HCT116 (cell line): ENCODE data around the gene FTCD. TPM values are rescaled to one million over a fixed set of nuclear protein-coding genes. Genes with fewer than 3 reads are reported as not detected.

ENCODE experiments used
- ATAC-seq: fragments of 200-7000 bp; cut with Tn5 transposase; 2 replicates; pipeline ENCODE4 v1.9.1; 2020; ENCODE audit warnings: mild to moderate bottlenecking, moderate library complexity
- BruUV-seq: library from RNA; stranded (reverse); fragments of 400-500 nt; replicated peaks from 2 replicates; lab custom pipeline; 2021; lab: Mats Ljungman, UMichigan
- CTCF ChIA-PET: fragments of 300-600 bp; sonication (Branson Sonifier 250); formaldehyde crosslinking; loops from one replicate; lab custom pipeline; 2021; ENCODE audit warnings: antibody characterized with exemption; lab: Charles Lee
- POLR2A ChIA-PET: fragments of 300-600, 350-600 bp; sonication (Branson Sonifier 250); formaldehyde crosslinking; loops from one replicate; lab custom pipeline; 2021; ENCODE audit warnings: antibody characterized with exemption; lab: Charles Lee
- RAD21 ChIA-PET, 2 experiments: fragments of 300-600 bp; sonication (Branson Sonifier 250); formaldehyde crosslinking; loops; one replicate each; lab custom pipeline; 2023; ENCODE audit warnings: low total read pairs in 2 of 2; ENCODE audit not compliant: uncharacterized antibody in 2 of 2, unreplicated experiment in 2 of 2, low non-redundant PET in 1 of 2; lab: Charles Lee
- DNase-seq: peaks from one replicate; pipeline ENCODE4 v3.0.0-alpha.2; 2010; ENCODE audit warnings: low read depth, low spot score
- H2AFZ ChIP-seq: fragments of 200-600 bp; shearing (Covaris generic), sonication (generic); 2 replicates; pipeline ENCODE4 v1.6.1; 2017; ENCODE audit warnings: low read depth, mixed run types, mixed read lengths, antibody characterized with exemption, low read length; ENCODE audit not compliant: poor library complexity, severe bottlenecking
- H3K27ac ChIP-seq: 2 replicates; pipeline ENCODE4 v1.5.1; 2012; ENCODE audit warnings: low read depth, low read length
- H3K27me3 ChIP-seq: fragments of 200-600 bp; sonication (generic); 2 replicates; pipeline ENCODE4 v1.6.1; 2016; ENCODE audit warnings: mixed run types, low read length, mixed read lengths; ENCODE audit not compliant: insufficient read depth
- H3K36me3 ChIP-seq, 2 experiments: fragments of 200-500 bp in 1 of 2; fragments of 200-600 bp in 1 of 2; sonication (Bioruptor generic) in 1 of 2; sonication (generic) in 1 of 2; 2 replicates each; pipeline versions ENCODE4 v1.5.1 to v1.6.1; 2014 to 2016; ENCODE audit warnings: low read length in 2 of 2, inconsistent platforms in 1 of 2, mixed read lengths in 1 of 2, mixed run types in 1 of 2; ENCODE audit not compliant: insufficient read depth in 2 of 2, control insufficient read depth in 1 of 2
- H3K4me1 ChIP-seq, 2 experiments: fragments of 200-600 bp in 1 of 2; sonication (generic) in 1 of 2; 2 replicates each; pipeline versions ENCODE4 v1.5.1 to v1.6.1; 2012 to 2017; ENCODE audit warnings: low read length in 2 of 2, inconsistent platforms in 1 of 2, mild to moderate bottlenecking in 1 of 2, mixed read lengths in 1 of 2, mixed run types in 1 of 2, moderate library complexity in 1 of 2; ENCODE audit not compliant: insufficient read depth in 2 of 2, control insufficient read depth in 1 of 2
- H3K4me2 ChIP-seq: fragments of 200-600 bp; sonication (generic); 2 replicates; pipeline ENCODE4 v1.6.1; 2017; ENCODE audit warnings: mixed run types, low read length, mixed read lengths
- H3K4me3 ChIP-seq, 2 experiments: fragments of 200-600 bp in 1 of 2; sonication (generic) in 1 of 2; replicated peaks in 1 of 2; 2 replicates each; pipeline ENCODE4 v1.5.1; 2011 to 2016; ENCODE audit warnings: low read length in 2 of 2, control low read depth in 1 of 2, low read depth in 1 of 2, mild to moderate bottlenecking in 1 of 2, mixed read lengths in 1 of 2, mixed run types in 1 of 2
- H3K79me2 ChIP-seq: fragments of 200-600 bp; sonication (generic); 2 replicates; pipeline ENCODE4 v1.6.1; 2017; ENCODE audit warnings: mild to moderate bottlenecking, mixed run types, low read length, moderate library complexity, mixed read lengths; ENCODE audit not compliant: insufficient read depth
- H3K9ac ChIP-seq: fragments of 200-600 bp; sonication (generic); 2 replicates; pipeline ENCODE4 v1.6.1; 2016; ENCODE audit warnings: low read length, mixed read lengths
- H3K9me2 ChIP-seq: fragments of 200-600 bp; sonication (generic), shearing (Covaris generic); 2 replicates; pipeline ENCODE4 v1.6.1; 2017; ENCODE audit warnings: mixed run types, mild to moderate bottlenecking, moderate library complexity; ENCODE audit not compliant: insufficient read depth
- H3K9me3 ChIP-seq, 2 experiments: fragments of 200-500 bp in 1 of 2; fragments of 200-600 bp in 1 of 2; sonication (Bioruptor generic) in 1 of 2; sonication (generic) in 1 of 2; 2 replicates each; pipeline ENCODE4 v1.6.1; 2014 to 2017; ENCODE audit warnings: low read length in 2 of 2, mixed read lengths in 2 of 2, inconsistent platforms in 1 of 2, low read depth in 1 of 2, mild to moderate bottlenecking in 1 of 2, mixed run types in 1 of 2, moderate library complexity in 1 of 2; ENCODE audit not compliant: control insufficient read depth in 1 of 2, insufficient read depth in 1 of 2
- H4K20me1 ChIP-seq: fragments of 200-600 bp; sonication (generic), shearing (Covaris generic); 2 replicates; pipeline ENCODE4 v1.6.1; 2017; ENCODE audit warnings: mixed run types, mild to moderate bottlenecking, moderate library complexity; ENCODE audit not compliant: insufficient read depth
- ELF1 ChIP-seq: IDR thresholded peaks from 2 replicates; pipeline ENCODE4 v1.6.1; 2012; ENCODE audit warnings: low read depth, borderline replicate concordance
- EZH2phosphoT487 ChIP-seq: fragments of 200-600 bp; IDR thresholded peaks from 2 replicates; pipeline ENCODE4 v1.6.1; 2018; ENCODE audit warnings: antibody characterized with exemption, borderline replicate concordance
- POLR2A ChIP-seq: IDR thresholded peaks from 2 replicates; pipeline ENCODE4 v1.7.0; 2011; ENCODE audit warnings: borderline replicate concordance; ENCODE audit not compliant: insufficient read depth, insufficient read length; ENCODE audit errors: extremely low read depth
- intact Hi-C: fragments of 100-400 bp; cut with micrococcal nuclease; formaldehyde crosslinking; loops from 2 replicates; pipeline ENCODE4 v1.10.0; 2022
- total RNA-seq: library from RNA; stranded (reverse); gene quantifications from one replicate; pipeline ENCODE4 v1.2.1, GENCODE V29; 2021; ENCODE audit not compliant: unreplicated experiment
- TF ChIP-seq, protein P1 (sequence below): IDR thresholded peaks from 2 replicates; pipeline ENCODE4 v1.6.1; 2012
- TF ChIP-seq, protein P2 (sequence below), 3 experiments: fragments of 200-600 bp in 1 of 3; sonication (generic) in 1 of 3; IDR thresholded peaks in 2 of 3; conservative IDR thresholded peaks in 1 of 3; 2 replicates each; pipeline ENCODE4 v1.5.1; 2012 to 2017; ENCODE audit warnings: low read depth in 2 of 3, low read length in 2 of 3, antibody characterized with exemption in 1 of 3, borderline replicate concordance in 1 of 3, control low read depth in 1 of 3, mild to moderate bottlenecking in 1 of 3, mixed read lengths in 1 of 3, mixed run types in 1 of 3, moderate library complexity in 1 of 3; ENCODE audit not compliant: insufficient read depth in 1 of 3

Gene FTCD
- total RNA-seq, 1 experiment from 2014 or later: 2.5 TPM

DNA sequence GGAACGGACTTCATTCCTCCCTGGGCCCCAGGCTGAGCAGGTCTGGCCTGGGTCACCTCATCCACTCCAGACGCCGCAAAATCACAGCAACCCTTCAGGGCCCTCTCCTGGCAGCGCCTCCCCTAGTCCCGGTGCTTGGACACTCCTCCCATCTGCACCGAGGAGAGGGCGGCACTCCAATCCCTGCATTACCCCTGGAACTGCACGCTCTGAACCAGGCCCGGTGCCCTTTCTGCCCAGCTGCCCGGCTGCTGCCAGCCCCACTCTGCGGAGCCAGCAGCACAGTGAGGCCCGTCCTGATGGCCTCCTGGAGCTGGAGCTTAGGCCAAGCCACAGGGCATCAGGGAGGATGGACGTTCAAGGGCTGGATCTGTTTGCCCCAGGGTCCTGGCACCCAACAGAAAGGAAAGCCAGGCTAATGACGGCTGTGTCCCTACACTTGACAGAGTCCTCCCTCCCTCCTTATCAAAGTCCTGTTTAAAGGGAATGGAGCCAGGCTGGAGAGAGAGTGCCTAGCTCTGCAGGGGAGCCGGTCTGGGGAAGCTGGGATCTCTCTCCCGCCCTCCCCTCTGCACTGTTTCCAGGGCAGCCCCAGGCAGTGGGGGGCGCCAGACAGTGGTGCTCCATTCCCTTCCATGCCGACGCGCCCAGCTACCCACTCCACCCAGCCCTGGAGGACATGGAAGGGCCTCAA, 44.7 kb downstream of the FTCD start:
- ATAC-seq (peak; percentile 44; the same call in 1 of the 2 replicates), DNase-seq (no peak)
- Histone ChIP-seq H2AFZ (no peak overlapping the region), H4K20me1 (no peaks in the 10 kb centered on the region), H3K79me2 (no peaks in the 10 kb centered on the region), H3K9ac (no peak overlapping the region), H3K9me3 (peaks cover 3 to 7% of the 10 kb centered on the region in 2 experiments; a peak in 2 of 4 replicates), H3K9me2 (no peaks in the 10 kb centered on the region), H3K4me3 (no peak overlapping the region), H3K27me3 (no peaks in the 10 kb centered on the region), H3K27ac (no peak overlapping the region), H3K4me1 (no peaks in the 10 kb centered on the region), H3K4me2 (no peak overlapping the region), H3K36me3 (peaks cover 6 to 18% of the 10 kb centered on the region in 2 experiments; a peak in 3 of 4 replicates)
- RAD21 ChIA-PET: no interaction called here
- intact Hi-C loops: no loop called here
- TF ChIP-seq, protein P1, sequence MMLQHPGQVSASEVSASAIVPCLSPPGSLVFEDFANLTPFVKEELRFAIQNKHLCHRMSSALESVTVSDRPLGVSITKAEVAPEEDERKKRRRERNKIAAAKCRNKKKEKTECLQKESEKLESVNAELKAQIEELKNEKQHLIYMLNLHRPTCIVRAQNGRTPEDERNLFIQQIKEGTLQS: no peak
- TF ChIP-seq ELF1 (no peak), POLR2A (no peak), EZH2phosphoT487 (no peak)
- TF ChIP-seq, protein P2, sequence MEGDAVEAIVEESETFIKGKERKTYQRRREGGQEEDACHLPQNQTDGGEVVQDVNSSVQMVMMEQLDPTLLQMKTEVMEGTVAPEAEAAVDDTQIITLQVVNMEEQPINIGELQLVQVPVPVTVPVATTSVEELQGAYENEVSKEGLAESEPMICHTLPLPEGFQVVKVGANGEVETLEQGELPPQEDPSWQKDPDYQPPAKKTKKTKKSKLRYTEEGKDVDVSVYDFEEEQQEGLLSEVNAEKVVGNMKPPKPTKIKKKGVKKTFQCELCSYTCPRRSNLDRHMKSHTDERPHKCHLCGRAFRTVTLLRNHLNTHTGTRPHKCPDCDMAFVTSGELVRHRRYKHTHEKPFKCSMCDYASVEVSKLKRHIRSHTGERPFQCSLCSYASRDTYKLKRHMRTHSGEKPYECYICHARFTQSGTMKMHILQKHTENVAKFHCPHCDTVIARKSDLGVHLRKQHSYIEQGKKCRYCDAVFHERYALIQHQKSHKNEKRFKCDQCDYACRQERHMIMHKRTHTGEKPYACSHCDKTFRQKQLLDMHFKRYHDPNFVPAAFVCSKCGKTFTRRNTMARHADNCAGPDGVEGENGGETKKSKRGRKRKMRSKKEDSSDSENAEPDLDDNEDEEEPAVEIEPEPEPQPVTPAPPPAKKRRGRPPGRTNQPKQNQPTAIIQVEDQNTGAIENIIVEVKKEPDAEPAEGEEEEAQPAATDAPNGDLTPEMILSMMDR (IDR thresholded peaks at IDR 0.05 in 2 of 3, conservative IDR thresholded peaks at IDR 0.05 in 1 of 3; ENCODE audit: borderline replicate concordance in 1 of 3, insufficient read depth in 1 of 3, low read depth in 2 of 3, low read length in 2 of 3): no peak
- POLR2A ChIA-PET: no interaction called here
- BruUV-seq: no TSS peak
- CTCF ChIA-PET: no interaction called here
